Fibroblast of villous mesenchyme (primary cell): ENCODE results near the gene RAP1A. TPM values are rescaled to one million over a fixed set of nuclear protein-coding genes. Genes with fewer than 3 reads are reported as not detected.

Experiments
- DNase-seq: peaks from one replicate; pipeline ENCODE4 v3.0.0-alpha.2; 2010; ENCODE audit warnings: low read depth
- H3K4me3 ChIP-seq: 2 replicates; pipeline ENCODE4 v1.5.1; 2011; ENCODE audit warnings: low read depth, mild to moderate bottlenecking, low read length
- total RNA-seq: library from RNA; depleted of rRNA; stranded (reverse); fragments of >200 nt; gene quantifications from 2 replicates; pipeline ENCODE4 v1.2.3, GENCODE V29; 2012
- TF ChIP-seq, protein P1 (sequence below): IDR thresholded peaks from 2 replicates; pipeline ENCODE4 v1.5.1; 2012; ENCODE audit warnings: low read depth, mild to moderate bottlenecking, low read length; ENCODE audit not compliant: insufficient read depth

Gene RAP1A
- total RNA-seq, 1 donor = 25.5 TPM

- TF ChIP-seq, protein P1, sequence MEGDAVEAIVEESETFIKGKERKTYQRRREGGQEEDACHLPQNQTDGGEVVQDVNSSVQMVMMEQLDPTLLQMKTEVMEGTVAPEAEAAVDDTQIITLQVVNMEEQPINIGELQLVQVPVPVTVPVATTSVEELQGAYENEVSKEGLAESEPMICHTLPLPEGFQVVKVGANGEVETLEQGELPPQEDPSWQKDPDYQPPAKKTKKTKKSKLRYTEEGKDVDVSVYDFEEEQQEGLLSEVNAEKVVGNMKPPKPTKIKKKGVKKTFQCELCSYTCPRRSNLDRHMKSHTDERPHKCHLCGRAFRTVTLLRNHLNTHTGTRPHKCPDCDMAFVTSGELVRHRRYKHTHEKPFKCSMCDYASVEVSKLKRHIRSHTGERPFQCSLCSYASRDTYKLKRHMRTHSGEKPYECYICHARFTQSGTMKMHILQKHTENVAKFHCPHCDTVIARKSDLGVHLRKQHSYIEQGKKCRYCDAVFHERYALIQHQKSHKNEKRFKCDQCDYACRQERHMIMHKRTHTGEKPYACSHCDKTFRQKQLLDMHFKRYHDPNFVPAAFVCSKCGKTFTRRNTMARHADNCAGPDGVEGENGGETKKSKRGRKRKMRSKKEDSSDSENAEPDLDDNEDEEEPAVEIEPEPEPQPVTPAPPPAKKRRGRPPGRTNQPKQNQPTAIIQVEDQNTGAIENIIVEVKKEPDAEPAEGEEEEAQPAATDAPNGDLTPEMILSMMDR = no peak
- H3K4me3 ChIP-seq = no peak overlapping the region
- no peak for DNase-seq
These were observed 132.5 kb downstream of the RAP1A start for GRCh38 chr1:111751906-111752575.

GRCh38 chr1:111754984-111755330 lies 135.4 kb downstream of the RAP1A start:
- H3K4me3 ChIP-seq = peak overlapping the region; percentile 97
- TF ChIP-seq, protein P1 = no peak
- DNase-seq = peak; percentile 63

- DNase-seq = peak; percentile 98
- TF ChIP-seq, protein P1 = peak; percentile 75
These were observed 135.9 kb downstream of the RAP1A start, which contains the start of gene DDX20 for GRCh38 chr1:111755331-111756123. Gene DDX20 (plus strand): TSS chr1:111755901. CDS start chr1:111755925, 24 bp downstream.

DNA sequence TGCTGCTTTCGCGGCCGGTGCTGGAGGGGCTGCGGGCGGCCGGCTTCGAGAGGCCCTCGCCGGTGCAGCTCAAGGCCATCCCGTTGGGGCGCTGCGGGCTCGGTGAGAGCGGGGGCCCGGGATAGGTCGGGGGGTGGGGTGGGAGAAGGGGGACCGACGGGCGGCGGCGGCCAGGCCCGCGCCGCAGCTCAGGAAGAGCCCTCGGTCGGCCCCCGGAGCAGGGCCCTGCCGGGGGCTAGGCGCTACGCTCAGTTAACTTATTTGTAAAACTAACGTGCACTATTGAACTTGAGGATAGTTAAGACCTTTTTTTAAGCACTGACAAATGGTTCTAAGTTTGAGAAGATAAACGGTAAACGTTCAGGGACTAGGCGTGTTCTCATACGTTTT lies 136.5 kb downstream of the RAP1A start:
- no peak for DNase-seq
- H3K4me3 ChIP-seq = peak overlapping the region; percentile 97
- TF ChIP-seq, protein P1 = no peak

More at GRCh38 chr1:111755331-111756123, 135.9 kb downstream of the RAP1A start, which contains the start of gene DDX20:
- H3K4me3 ChIP-seq = peak within 1 kb of the TSS; percentile 97

- no peak overlapping the region for H3K4me3 ChIP-seq
- TF ChIP-seq, protein P1 = peak; percentile 24
- DNase-seq = no peak
These were observed 138.8 kb downstream of the RAP1A start for GRCh38 chr1:111758373-111758772.

GRCh38 chr1:111761717-111762116 lies 142.1 kb downstream of the RAP1A start:
- TF ChIP-seq, protein P1 = no peak
- DNase-seq = no peak
- H3K4me3 ChIP-seq = no peak overlapping the region
